ENCODE data around the gene ATOSA.

ATOSA gene

GRCh38 chr15:52679232-52680040 is at the start of gene ATOSA:
TSS of gene ATOSA (minus strand) at chr15:52679388. CDS start at chr15:52678021, 1,367 bp downstream.
- peak; percentile 85 for DNase-seq

GRCh38 chr15:52728899-52729298 is 49.7 kb upstream of the ATOSA start:
- DNase-seq: no peak

GRCh38 chr15:52727815-52728214 is 48.6 kb upstream of the ATOSA start:
- DNase-seq: no peak

- no peak for DNase-seq
Measured at GRCh38 chr15:52726195-52726594, 47.0 kb upstream of the ATOSA start.

GRCh38 chr15:52718551-52718950 is 39.4 kb upstream of the ATOSA start:
- no peak for DNase-seq

GRCh38 chr15:52717924-52718323 is 38.7 kb upstream of the ATOSA start:
- DNase-seq: no peak

- peak; percentile 24 for DNase-seq
Measured at GRCh38 chr15:52717481-52717880, 38.3 kb upstream of the ATOSA start.

GRCh38 chr15:52716536-52716935 is 37.3 kb upstream of the ATOSA start:
- DNase-seq: no peak

- peak; percentile 43 for DNase-seq
Measured at GRCh38 chr15:52715411-52715810, 36.2 kb upstream of the ATOSA start.

- DNase-seq: peak; percentile 74
Measured at GRCh38 chr15:52714968-52715367, 35.8 kb upstream of the ATOSA start.

GRCh38 chr15:52710708-52711389 is 31.7 kb upstream of the ATOSA start:
- DNase-seq: no peak

GRCh38 chr15:52710050-52710707 is 31.0 kb upstream of the ATOSA start:
- peak; percentile 27 for DNase-seq

- no peak for DNase-seq
Measured at GRCh38 chr15:52709187-52709981, 30.2 kb upstream of the ATOSA start.

- no peak for DNase-seq
Measured at GRCh38 chr15:52706091-52706490, 26.9 kb upstream of the ATOSA start.

GRCh38 chr15:52702390-52702789 is 23.2 kb upstream of the ATOSA start:
- DNase-seq: no peak

GRCh38 chr15:52699457-52699856 is 20.3 kb upstream of the ATOSA start:
- no peak for DNase-seq

- DNase-seq: no peak
Measured at GRCh38 chr15:52698514-52698913, 19.3 kb upstream of the ATOSA start.

- DNase-seq: peak; percentile 22
Measured at GRCh38 chr15:52697051-52697450, 17.9 kb upstream of the ATOSA start.

GRCh38 chr15:52695154-52695553 is 16.0 kb upstream of the ATOSA start:
- no peak for DNase-seq

- DNase-seq: no peak
Measured at GRCh38 chr15:52689562-52689961, 10.4 kb upstream of the ATOSA start.

- peak; percentile 27 for DNase-seq
Measured at GRCh38 chr15:52683580-52683979, 4.4 kb upstream of the ATOSA start.

GRCh38 chr15:52682781-52683180 is 3.6 kb upstream of the ATOSA start:
- peak; percentile 1 for DNase-seq

- no peak for DNase-seq
Measured at GRCh38 chr15:52682200-52682599, 3.0 kb upstream of the ATOSA start.

Data from inflammatory macrophage treated with lipopolysaccharide for 4 hours (primary cell).